Naive B cell (primary cell): ENCODE results near the gene MAP3K19. TPM values are rescaled to one million over a fixed set of nuclear protein-coding genes. Genes with fewer than 3 reads are reported as not detected.
"Not testable (repeated sequence)": the region's sequence is repeated elsewhere in the genome, so short reads cannot be mapped to it uniquely, and the experiment has no call there.

ENCODE experiments used
- ATAC-seq, 2 donors: fragments of 150-1000 bp; cut with Tn5 transposase; 2 replicates each; pipeline ENCODE4 v1.10.0; 2021; ENCODE audit warnings: low read depth in 2 of 2, mild to moderate bottlenecking in 2 of 2, moderate library complexity in 2 of 2
- DNase-seq: peaks from one replicate; pipeline ENCODE4 v3.0.0; 2022
- H3K27ac Mint-ChIP-seq, 6 donors: one replicate each; pipeline ENCODE4 v1.8.0; 2020 to 2022; ENCODE audit warnings: mild to moderate bottlenecking in 6 of 6, mixed read lengths in 6 of 6, moderate library complexity in 5 of 6, inconsistent platforms in 2 of 6
- H3K27me3 Mint-ChIP-seq, 3 donors: one replicate each; pipeline ENCODE4 v1.8.0; 2021 to 2022; ENCODE audit warnings: mixed read lengths in 3 of 3, mild to moderate bottlenecking in 1 of 3
- H3K36me3 Mint-ChIP-seq, 2 donors: one replicate each; pipeline ENCODE4 v1.8.0; 2020 to 2022; ENCODE audit warnings: mixed read lengths in 2 of 2, inconsistent platforms in 1 of 2, mild to moderate bottlenecking in 1 of 2
- H3K4me1 Mint-ChIP-seq, 3 donors: one replicate each; pipeline ENCODE4 v1.8.0; 2020 to 2022; ENCODE audit warnings: mixed read lengths in 3 of 3, inconsistent platforms in 1 of 3, mild to moderate bottlenecking in 1 of 3, moderate library complexity in 1 of 3
- H3K4me3 Mint-ChIP-seq, 8 donors: one replicate each; pipeline ENCODE4 v1.8.0; 2020 to 2022; ENCODE audit warnings: mild to moderate bottlenecking in 8 of 8, mixed read lengths in 8 of 8, moderate library complexity in 8 of 8, inconsistent platforms in 2 of 8
- H3K9me3 Mint-ChIP-seq, 7 donors: one replicate each; pipeline ENCODE4 v1.8.0; 2020 to 2022; ENCODE audit warnings: mixed read lengths in 7 of 7, mild to moderate bottlenecking in 5 of 7, inconsistent platforms in 2 of 7, moderate library complexity in 1 of 7
- polyA plus RNA-seq, 6 donors: library from polyadenylated mRNA; unstranded; fragments of 300-500 nt; fragmentation: Illumina TruSeq; gene quantifications; one replicate each; pipeline ENCODE4 v1.2.3, GENCODE V29; 2021; ENCODE audit warnings: low read depth in 6 of 6

Gene MAP3K19
- polyA plus RNA-seq, 6 donors from 2014 or later: not detected

DNA sequence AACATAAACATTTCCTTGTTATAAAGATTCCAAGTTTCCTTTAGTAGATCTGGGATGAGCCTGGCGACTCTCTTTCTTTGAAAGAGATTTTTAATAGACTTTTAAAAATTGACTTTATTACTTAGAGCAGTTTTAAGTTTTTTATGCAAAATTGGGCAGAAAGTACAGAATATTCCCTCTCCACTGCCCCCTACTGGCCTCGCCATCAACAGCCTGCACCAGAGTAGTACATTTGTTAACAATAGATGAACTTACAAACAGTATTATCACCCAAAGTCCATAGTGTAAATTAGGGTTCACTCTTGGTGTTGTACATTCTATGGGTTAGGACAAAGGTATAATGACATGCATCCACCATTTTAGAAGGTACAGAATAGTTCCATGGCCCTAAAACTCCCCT, 3.9 kb downstream of the MAP3K19 start:
- ATAC-seq (no peak), DNase-seq (no peak)
- Mint-ChIP-seq H3K4me3 (no peak overlapping the region), H3K4me1 (no peaks in the 10 kb centered on the region), H3K36me3 (no peaks in the 10 kb centered on the region), H3K9me3 (peaks cover 0 to 4% (median 0%) of the 10 kb centered on the region in 7 donors), H3K27me3 (peaks cover 6 to 12% (median 7%) of the 10 kb centered on the region in 3 donors), H3K27ac (no peak overlapping the region)

- Mint-ChIP-seq H3K9me3 (peaks cover 0 to 4% (median 0%) of the 10 kb centered on the region in 7 donors), H3K4me1 (no peaks in the 10 kb centered on the region), H3K4me3 (no peak overlapping the region), H3K27me3 (peaks cover 0 to 6% (median 0%) of the 10 kb centered on the region in 3 donors), H3K27ac (no peak overlapping the region), H3K36me3 (no peaks in the 10 kb centered on the region)
- ATAC-seq (no peak), DNase-seq (no peak)
Measured at GRCh38 chr2:135037831-135038230, 9.4 kb downstream of the MAP3K19 start.

GRCh38 chr2:135033216-135033615, 14.0 kb downstream of the MAP3K19 start:
- not testable (repeated sequence) for DNase-seq, H3K4me1 Mint-ChIP-seq, H3K4me3 Mint-ChIP-seq, H3K9me3 Mint-ChIP-seq, ATAC-seq, H3K36me3 Mint-ChIP-seq, H3K27ac Mint-ChIP-seq
- H3K27me3 Mint-ChIP-seq: peaks cover 6 to 10% (median 9%) of the 10 kb centered on the region in 3 donors

DNA sequence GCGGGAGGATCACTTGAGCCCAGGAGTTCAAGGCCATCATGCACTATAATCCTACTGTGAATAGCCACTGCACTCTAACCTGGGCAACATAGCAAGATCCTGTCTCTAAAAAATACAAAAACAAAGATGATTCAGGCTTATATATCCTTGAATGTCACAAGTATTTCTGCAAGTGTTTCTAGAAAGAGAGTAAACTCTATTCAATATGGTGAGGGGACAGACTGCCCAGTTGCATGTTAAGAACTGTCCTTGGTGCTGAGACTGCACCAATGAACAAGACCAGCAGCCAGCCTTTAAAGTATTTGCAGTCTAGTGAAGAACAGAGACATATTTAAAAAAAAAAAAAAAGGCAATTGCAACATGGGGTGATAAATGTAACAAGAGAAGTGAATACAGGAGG, 16.4 kb downstream of the MAP3K19 start:
- peak overlapping the region in 1 of 6 donors; percentile 3 for H3K27ac Mint-ChIP-seq
- no peaks in the 10 kb centered on the region for H3K4me1 Mint-ChIP-seq
- DNase-seq: no peak
- peaks cover 0 to 5% (median 0%) of the 10 kb centered on the region in 7 donors for H3K9me3 Mint-ChIP-seq
- H3K36me3 Mint-ChIP-seq: peaks cover 0 to 7% of the 10 kb centered on the region in 2 donors
- peaks cover 3 to 19% (median 15%) of the 10 kb centered on the region in 3 donors for H3K27me3 Mint-ChIP-seq
- peak overlapping the region in 1 of 8 donors; percentile 42 for H3K4me3 Mint-ChIP-seq
- no peak for ATAC-seq

- DNase-seq (no peak), ATAC-seq (no peak)
- Mint-ChIP-seq H3K27me3 (peaks cover 8 to 19% (median 15%) of the 10 kb centered on the region in 3 donors), H3K27ac (no peak overlapping the region), H3K4me1 (no peaks in the 10 kb centered on the region), H3K9me3 (peaks cover 0 to 5% (median 0%) of the 10 kb centered on the region in 7 donors), H3K36me3 (peaks cover 0 to 7% of the 10 kb centered on the region in 2 donors), H3K4me3 (no peak overlapping the region)
Measured at GRCh38 chr2:135029481-135030134, 17.6 kb downstream of the MAP3K19 start.

- DNase-seq: no peak
- no peak overlapping the region for H3K27ac Mint-ChIP-seq
- no peak overlapping the region for H3K4me3 Mint-ChIP-seq
- peaks cover 0 to 7% (median 4%) of the 10 kb centered on the region in 7 donors for H3K9me3 Mint-ChIP-seq
- H3K36me3 Mint-ChIP-seq: no peaks in the 10 kb centered on the region
- peaks cover 5 to 9% (median 9%) of the 10 kb centered on the region in 3 donors for H3K27me3 Mint-ChIP-seq
- no peak for ATAC-seq
- no peaks in the 10 kb centered on the region for H3K4me1 Mint-ChIP-seq
Measured at GRCh38 chr2:135023886-135024485, 23.3 kb downstream of the MAP3K19 start.

DNA sequence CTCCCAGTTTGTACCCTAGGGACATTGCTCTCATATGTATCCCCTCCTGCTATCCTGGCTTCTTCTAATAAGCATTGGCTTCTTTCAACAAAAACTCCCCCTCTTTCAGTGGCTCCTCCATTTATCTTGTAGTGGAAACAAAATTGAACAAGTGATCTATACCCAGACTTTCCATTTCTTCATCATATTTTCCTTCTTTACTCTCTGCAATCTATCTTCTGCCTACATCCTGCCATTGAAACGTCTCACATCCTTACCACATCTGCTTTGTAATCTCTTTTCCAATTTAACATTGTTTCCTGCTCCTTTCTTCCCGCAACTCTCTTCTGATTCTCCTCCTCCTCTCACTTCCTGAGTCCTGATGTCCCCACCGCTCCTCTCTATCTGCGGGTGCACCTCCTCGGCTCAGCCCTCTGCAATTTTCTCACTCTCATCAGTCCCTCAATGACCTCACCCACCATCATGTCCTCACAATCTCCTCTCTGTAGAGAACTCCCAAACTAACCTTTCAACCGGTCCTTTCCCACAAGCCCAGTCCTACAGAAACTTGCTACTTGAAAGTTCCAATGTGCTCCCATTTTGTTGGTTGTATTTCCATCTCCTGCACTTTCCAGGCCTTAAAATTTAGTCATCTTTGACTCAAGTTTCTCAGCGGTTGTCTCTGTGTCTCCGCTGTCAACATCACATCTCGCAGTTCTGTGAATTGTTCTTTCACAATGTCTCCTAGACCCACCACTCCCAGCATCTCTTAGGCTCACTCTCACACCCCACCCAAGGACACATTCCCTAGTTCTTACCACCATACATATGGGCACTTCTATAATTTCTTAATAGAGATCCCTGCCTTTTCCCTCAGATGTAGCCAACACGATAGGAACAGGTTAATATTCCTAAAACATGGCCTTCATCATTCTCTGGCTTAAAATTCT, 24.0 kb downstream of the MAP3K19 start:
- no peak overlapping the region for H3K4me3 Mint-ChIP-seq
- H3K36me3 Mint-ChIP-seq: no peaks in the 10 kb centered on the region
- H3K4me1 Mint-ChIP-seq: no peaks in the 10 kb centered on the region
- DNase-seq (no peak), ATAC-seq (no peak)
- H3K27ac Mint-ChIP-seq: peak overlapping the region in 2 of 6 donors; percentile 11 to 45
- H3K9me3 Mint-ChIP-seq: peaks cover 0 to 7% (median 4%) of the 10 kb centered on the region in 7 donors
- peaks cover 5 to 9% (median 9%) of the 10 kb centered on the region in 3 donors for H3K27me3 Mint-ChIP-seq

- Mint-ChIP-seq H3K4me1 (no peaks in the 10 kb centered on the region), H3K27me3 (peaks cover 0 to 5% (median 0%) of the 10 kb centered on the region in 3 donors), H3K27ac (no peak overlapping the region), H3K36me3 (no peaks in the 10 kb centered on the region), H3K4me3 (no peak overlapping the region), H3K9me3 (peaks cover 0 to 7% (median 4%) of the 10 kb centered on the region in 7 donors)
- ATAC-seq (no peak), DNase-seq (no peak)
Measured at GRCh38 chr2:135021618-135022017, 25.6 kb downstream of the MAP3K19 start.

DNA sequence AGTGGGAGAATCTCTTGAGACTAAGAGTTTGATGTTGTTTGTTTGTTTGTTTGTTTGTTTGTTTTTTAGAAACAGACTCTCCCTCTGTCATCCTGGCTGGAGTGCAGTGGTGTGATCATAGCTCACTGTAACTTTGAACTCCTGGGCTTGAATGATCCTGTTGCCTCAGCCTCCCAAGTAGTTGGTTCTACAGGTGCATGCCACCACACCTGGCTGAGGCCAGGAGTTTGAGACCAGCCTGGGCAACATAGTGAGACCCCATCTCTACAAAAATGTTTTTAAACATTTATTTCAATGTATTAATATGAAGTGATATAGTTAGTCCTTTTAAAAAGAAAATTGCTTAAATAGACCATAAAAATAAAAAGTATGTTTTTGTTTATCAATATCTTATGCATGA, 35.6 kb downstream of the MAP3K19 start:
- no peaks in the 10 kb centered on the region for H3K4me1 Mint-ChIP-seq
- no peak overlapping the region for H3K4me3 Mint-ChIP-seq
- ATAC-seq (no peak), DNase-seq (no peak)
- H3K27me3 Mint-ChIP-seq: peaks cover 0 to 4% (median 2%) of the 10 kb centered on the region in 3 donors
- H3K27ac Mint-ChIP-seq: no peak overlapping the region
- peaks cover 0 to 10% (median 0%) of the 10 kb centered on the region in 7 donors for H3K9me3 Mint-ChIP-seq
- H3K36me3 Mint-ChIP-seq: no peaks in the 10 kb centered on the region

GRCh38 chr2:135010200-135010942, 36.9 kb downstream of the MAP3K19 start:
- no peak for ATAC-seq
- Mint-ChIP-seq H3K4me3 (no peak overlapping the region), H3K4me1 (peaks cover 0 to 2% (median 0%) of the 10 kb centered on the region in 3 donors), H3K36me3 (no peaks in the 10 kb centered on the region), H3K27ac (no peak overlapping the region), H3K9me3 (no peaks in the 10 kb centered on the region), H3K27me3 (peaks cover 0 to 6% (median 6%) of the 10 kb centered on the region in 3 donors)
- DNase-seq: no peak

DNA sequence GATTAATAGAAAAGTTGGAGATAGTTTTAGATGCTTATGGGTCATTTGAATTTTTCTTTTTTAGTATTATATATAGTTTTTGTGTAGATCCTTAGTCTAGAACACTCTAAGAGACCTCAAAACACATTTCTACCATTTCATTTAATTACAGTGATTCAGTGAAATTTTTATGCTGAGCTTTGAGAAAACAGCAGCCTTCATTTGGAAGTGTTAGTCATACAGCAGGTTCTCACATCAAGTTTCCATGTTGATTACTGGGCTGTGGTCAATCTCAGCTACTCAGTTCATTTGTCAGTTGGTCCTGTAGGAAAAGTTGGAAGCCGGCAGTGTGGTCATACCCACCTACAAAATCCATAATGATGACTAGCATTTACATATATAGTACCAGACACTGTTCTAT, 37.9 kb downstream of the MAP3K19 start:
- Mint-ChIP-seq H3K36me3 (no peaks in the 10 kb centered on the region), H3K27ac (no peak overlapping the region), H3K4me1 (peaks cover 0 to 4% (median 2%) of the 10 kb centered on the region in 3 donors), H3K9me3 (no peaks in the 10 kb centered on the region), H3K4me3 (no peak overlapping the region), H3K27me3 (peaks cover 9 to 13% (median 12%) of the 10 kb centered on the region in 3 donors)
- ATAC-seq: no peak
- DNase-seq: no peak

- no peak overlapping the region for H3K27ac Mint-ChIP-seq
- no peaks in the 10 kb centered on the region for H3K36me3 Mint-ChIP-seq
- no peak for ATAC-seq
- peaks cover 0 to 7% (median 5%) of the 10 kb centered on the region in 3 donors for H3K4me1 Mint-ChIP-seq
- H3K27me3 Mint-ChIP-seq: peaks cover 13 to 15% (median 15%) of the 10 kb centered on the region in 3 donors
- no peak for DNase-seq
- H3K4me3 Mint-ChIP-seq: no peak overlapping the region
- H3K9me3 Mint-ChIP-seq: no peaks in the 10 kb centered on the region
Measured at GRCh38 chr2:135005753-135006152, 41.5 kb downstream of the MAP3K19 start.
